T47D (cell line): ENCODE data around the gene PERM1.
A peak's percentile ranks its signal among the peaks of the same experiment; 100 is the strongest.
"Not testable (repeated sequence)": the region's sequence is repeated elsewhere in the genome, so short reads cannot be mapped to it uniquely, and the experiment has no call there.

Experiments used
- DNase-seq, 2 experiments: peaks; one replicate each; pipeline versions ENCODE4 v3.0.0 to v3.0.0-alpha.2; 2011 to 2012; ENCODE audit warnings: low read depth in 1 of 2, low spot score in 1 of 2
- JUND ChIP-seq: IDR thresholded peaks from 2 replicates; pipeline ENCODE4 v1.6.1; 2012; ENCODE audit warnings: low read depth
- in situ Hi-C: cut with HindIII; loops from 2 replicates; pipeline ENCODE4 v1.10.0; 2016; ENCODE audit warnings: low sequenced_read_pairs, low pct_unique_long_range_greater_than_20kb

The PERM1 gene

GRCh38 chr1:1011396-1011949, 29.6 kb upstream of the PERM1 start:
- no peak for TF ChIP-seq JUND
- DNase-seq = no peak
- in situ Hi-C loops = no loop called here

- in situ Hi-C loops, DNase-seq: not testable (repeated sequence)
These were observed 28.2 kb upstream of the PERM1 start for GRCh38 chr1:1010131-1010530.

GRCh38 chr1:1006305-1007159, 24.6 kb upstream of the PERM1 start:
- TF ChIP-seq JUND = no peak
- in situ Hi-C loops = no loop called here
- no peak for DNase-seq

- DNase-seq = no peak
- in situ Hi-C loops = no loop called here
- no peak for TF ChIP-seq JUND
These were observed 23.9 kb upstream of the PERM1 start for GRCh38 chr1:1005774-1006304.

GRCh38 chr1:1004780-1005697, 23.1 kb upstream of the PERM1 start:
- DNase-seq = no peak
- TF ChIP-seq JUND = no peak
- in situ Hi-C loops = no loop called here

- in situ Hi-C loops = no loop called here
- no peak for DNase-seq
These were observed 22.5 kb upstream of the PERM1 start for GRCh38 chr1:1004420-1004779.

GRCh38 chr1:1003618-1004419, 21.9 kb upstream of the PERM1 start:
- in situ Hi-C loops = no loop called here

More at GRCh38 chr1:1004420-1004779, 22.5 kb upstream of the PERM1 start:
- TF ChIP-seq JUND = no peak

GRCh38 chr1:1001057-1001783, 19.3 kb upstream of the PERM1 start:
- DNase-seq = no peak
- in situ Hi-C loops = no loop called here
- no peak for TF ChIP-seq JUND

More at GRCh38 chr1:1003618-1004419, 21.9 kb upstream of the PERM1 start:
- no peak for TF ChIP-seq JUND
- DNase-seq = no peak

GRCh38 chr1:1000357-1001056, 18.6 kb upstream of the PERM1 start:
- peak; percentile 81 to 88 for DNase-seq
- 0 out of 2 replicates have a peak, but pooled peaks have one; percentile 18 for TF ChIP-seq JUND
- in situ Hi-C loops = no loop called here

- TF ChIP-seq JUND = no peak
- peak; percentile 80 to 95 for DNase-seq
- in situ Hi-C loops = no loop called here
These were observed 17.9 kb upstream of the PERM1 start, which contains the start of gene HES4 for GRCh38 chr1:999725-1000356. Gene HES4, minus strand, starts transcription at chr1:1000097. Its CDS starts 124 bp downstream, at chr1:999973.
